Mesothelial cell of epicardium (in vitro differentiated cells): ENCODE data around the gene MYO3A. TPM values are rescaled to one million over a fixed set of nuclear protein-coding genes. Genes with fewer than 3 reads are reported as not detected.

ENCODE experiments used
- DNase-seq, 2 experiments: peaks; one replicate each; pipeline ENCODE4 v3.0.0; 2021; ENCODE audit warnings: low spot score in 2 of 2; ENCODE audit not compliant: unreplicated experiment in 2 of 2
- H3K27ac Mint-ChIP-seq: 2 replicates; pipeline ENCODE4 v1.8.0; 2021; ENCODE audit warnings: mixed read lengths
- H3K27me3 Mint-ChIP-seq: 2 replicates; pipeline ENCODE4 v1.8.0; 2021; ENCODE audit warnings: low read depth, mixed read lengths
- H3K36me3 Mint-ChIP-seq: 2 replicates; pipeline ENCODE4 v1.8.0; 2021; ENCODE audit warnings: mixed read lengths
- H3K4me1 Mint-ChIP-seq: 2 replicates; pipeline ENCODE4 v1.8.0; 2021; ENCODE audit warnings: mixed read lengths
- H3K4me3 Mint-ChIP-seq: 2 replicates; pipeline ENCODE4 v1.8.0; 2021; ENCODE audit warnings: mild to moderate bottlenecking, moderate library complexity, mixed read lengths
- H3K9me3 Mint-ChIP-seq: 2 replicates; pipeline ENCODE4 v1.8.0; 2021; ENCODE audit warnings: mixed read lengths
- total RNA-seq: library from RNA; stranded (reverse); gene quantifications from 3 replicates; pipeline ENCODE4 v1.2.1, GENCODE V29; 2021
- TF ChIP-seq, protein P1 (sequence below): fragments of 200-600 bp; sonication (generic); IDR thresholded peaks from one replicate; pipeline ENCODE4 v1.5.0; 2021; ENCODE audit warnings: antibody characterized with exemption; ENCODE audit not compliant: unreplicated experiment

The MYO3A gene
- total RNA-seq, 1 donor from 2014 or later: 4.7 TPM

DNA sequence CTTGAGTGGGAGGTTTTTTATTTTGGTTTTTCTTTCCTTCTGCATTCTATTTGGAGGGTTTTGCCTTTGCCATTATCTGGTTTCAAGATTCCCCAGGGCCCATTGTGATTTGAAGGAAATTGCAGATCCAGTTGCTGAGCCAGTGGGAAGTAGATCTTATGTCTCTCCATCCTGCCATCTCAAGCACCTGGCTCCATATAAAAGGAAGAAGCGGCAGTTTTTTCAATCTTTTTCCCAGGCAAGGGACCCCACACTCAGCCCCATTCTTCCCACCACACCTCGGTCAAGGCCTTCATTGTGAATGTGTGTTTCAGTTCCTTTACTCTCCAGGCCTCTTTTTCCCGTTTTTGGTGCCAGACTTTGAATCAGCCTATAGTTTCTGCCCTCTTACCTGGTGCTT is 95.8 kb downstream of the MYO3A start:
- TF ChIP-seq, protein P1, sequence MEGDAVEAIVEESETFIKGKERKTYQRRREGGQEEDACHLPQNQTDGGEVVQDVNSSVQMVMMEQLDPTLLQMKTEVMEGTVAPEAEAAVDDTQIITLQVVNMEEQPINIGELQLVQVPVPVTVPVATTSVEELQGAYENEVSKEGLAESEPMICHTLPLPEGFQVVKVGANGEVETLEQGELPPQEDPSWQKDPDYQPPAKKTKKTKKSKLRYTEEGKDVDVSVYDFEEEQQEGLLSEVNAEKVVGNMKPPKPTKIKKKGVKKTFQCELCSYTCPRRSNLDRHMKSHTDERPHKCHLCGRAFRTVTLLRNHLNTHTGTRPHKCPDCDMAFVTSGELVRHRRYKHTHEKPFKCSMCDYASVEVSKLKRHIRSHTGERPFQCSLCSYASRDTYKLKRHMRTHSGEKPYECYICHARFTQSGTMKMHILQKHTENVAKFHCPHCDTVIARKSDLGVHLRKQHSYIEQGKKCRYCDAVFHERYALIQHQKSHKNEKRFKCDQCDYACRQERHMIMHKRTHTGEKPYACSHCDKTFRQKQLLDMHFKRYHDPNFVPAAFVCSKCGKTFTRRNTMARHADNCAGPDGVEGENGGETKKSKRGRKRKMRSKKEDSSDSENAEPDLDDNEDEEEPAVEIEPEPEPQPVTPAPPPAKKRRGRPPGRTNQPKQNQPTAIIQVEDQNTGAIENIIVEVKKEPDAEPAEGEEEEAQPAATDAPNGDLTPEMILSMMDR: no peak
- Mint-ChIP-seq H3K36me3 (peaks cover 1% of the 10 kb centered on the region), H3K9me3 (peaks cover 4% of the 10 kb centered on the region), H3K4me3 (no peak overlapping the region), H3K27me3 (no peaks in the 10 kb centered on the region), H3K4me1 (no peaks in the 10 kb centered on the region), H3K27ac (no peak overlapping the region)
- no peak for DNase-seq

DNA sequence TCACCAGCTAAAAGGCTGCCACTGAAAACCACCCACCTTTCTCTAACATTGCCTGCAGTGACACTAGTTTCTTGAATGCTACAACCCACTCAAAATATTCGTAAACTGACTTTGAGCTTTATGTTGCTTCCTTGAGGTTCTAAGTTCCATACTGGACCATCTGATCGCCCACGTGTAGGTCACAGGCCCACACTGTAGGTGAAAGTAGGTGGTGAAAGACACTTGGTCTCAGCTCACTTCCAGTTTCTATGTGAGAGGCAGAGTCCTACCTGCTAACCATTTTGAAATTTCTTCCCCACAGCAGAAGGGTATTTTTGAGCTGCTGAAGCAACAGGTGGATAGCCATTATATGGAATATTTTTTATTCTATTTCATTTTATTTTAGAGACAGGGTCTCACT is 97.3 kb downstream of the MYO3A start:
- Mint-ChIP-seq H3K4me3 (no peak overlapping the region), H3K9me3 (peaks cover 3% of the 10 kb centered on the region), H3K36me3 (no peaks in the 10 kb centered on the region), H3K4me1 (no peaks in the 10 kb centered on the region), H3K27me3 (no peaks in the 10 kb centered on the region), H3K27ac (no peak overlapping the region)
- no peak for DNase-seq
- TF ChIP-seq, protein P1: no peak

DNA sequence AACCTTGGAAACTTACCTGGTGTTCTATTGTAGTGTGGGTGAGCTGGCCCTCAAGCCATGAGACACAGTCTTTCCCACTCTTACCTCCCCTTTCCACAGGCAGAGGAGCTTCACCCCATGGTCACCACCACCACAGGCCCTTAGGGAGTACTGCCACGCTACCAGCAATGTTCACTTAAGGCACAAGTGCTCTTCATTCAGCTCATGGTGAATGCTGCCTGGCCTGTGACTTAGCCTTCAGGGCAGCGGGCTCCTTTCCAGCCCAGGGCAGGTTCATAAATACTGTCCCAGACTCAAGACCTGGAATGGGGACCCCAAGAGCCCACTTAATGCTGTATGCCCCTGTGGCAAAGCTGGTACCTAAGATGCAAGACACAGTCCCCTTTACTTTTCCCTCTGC is 109.4 kb downstream of the MYO3A start:
- peaks cover 27% of the 10 kb centered on the region for H3K9me3 Mint-ChIP-seq
- H3K27me3 Mint-ChIP-seq: no peaks in the 10 kb centered on the region
- H3K27ac Mint-ChIP-seq: no peak overlapping the region

DNA sequence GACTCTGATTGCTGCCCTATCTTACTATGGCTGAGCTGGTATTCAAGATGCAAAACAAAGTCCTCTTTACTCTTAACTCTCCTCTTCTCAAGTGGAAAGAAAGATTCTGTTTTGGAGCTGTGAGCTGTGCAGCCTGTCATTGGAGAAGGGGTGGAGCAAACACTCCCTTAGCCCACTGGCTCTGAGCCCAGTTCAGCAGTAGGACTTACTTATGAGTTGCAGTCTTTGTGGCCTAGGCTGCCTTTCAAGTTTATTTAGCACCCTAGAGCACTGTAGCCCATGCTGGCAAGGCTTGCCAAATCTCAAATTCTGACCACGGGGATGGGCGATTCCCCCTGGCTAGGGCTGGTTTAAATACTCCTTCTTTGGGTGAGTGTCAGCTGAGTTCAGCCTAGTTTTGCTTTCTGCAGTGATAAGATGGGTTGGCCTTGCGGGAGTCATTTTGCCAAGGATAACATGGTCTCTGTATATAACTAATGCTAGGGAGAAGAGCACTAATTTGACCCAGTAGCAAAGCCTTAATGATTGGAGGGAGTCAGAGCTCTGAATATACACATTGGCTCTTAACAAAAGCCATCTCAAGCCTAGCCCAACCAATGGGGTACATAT is 110.2 kb downstream of the MYO3A start:
- no peak overlapping the region for H3K27ac Mint-ChIP-seq
- no peak overlapping the region for H3K4me3 Mint-ChIP-seq
- TF ChIP-seq, protein P1: no peak
- peaks cover 9% of the 10 kb centered on the region for H3K36me3 Mint-ChIP-seq
- DNase-seq: peak; percentile 29 to 50
- no peaks in the 10 kb centered on the region for H3K27me3 Mint-ChIP-seq
- peaks cover 23% of the 10 kb centered on the region for H3K9me3 Mint-ChIP-seq
- H3K4me1 Mint-ChIP-seq: peaks cover 10% of the 10 kb centered on the region

More for the DNA sequence above, 109.4 kb downstream of the MYO3A start:
- H3K4me3 Mint-ChIP-seq: no peak overlapping the region
- no peak for DNase-seq
- peaks cover 10% of the 10 kb centered on the region for H3K4me1 Mint-ChIP-seq
- TF ChIP-seq, protein P1: no peak
- H3K36me3 Mint-ChIP-seq: peaks cover 13% of the 10 kb centered on the region

DNA sequence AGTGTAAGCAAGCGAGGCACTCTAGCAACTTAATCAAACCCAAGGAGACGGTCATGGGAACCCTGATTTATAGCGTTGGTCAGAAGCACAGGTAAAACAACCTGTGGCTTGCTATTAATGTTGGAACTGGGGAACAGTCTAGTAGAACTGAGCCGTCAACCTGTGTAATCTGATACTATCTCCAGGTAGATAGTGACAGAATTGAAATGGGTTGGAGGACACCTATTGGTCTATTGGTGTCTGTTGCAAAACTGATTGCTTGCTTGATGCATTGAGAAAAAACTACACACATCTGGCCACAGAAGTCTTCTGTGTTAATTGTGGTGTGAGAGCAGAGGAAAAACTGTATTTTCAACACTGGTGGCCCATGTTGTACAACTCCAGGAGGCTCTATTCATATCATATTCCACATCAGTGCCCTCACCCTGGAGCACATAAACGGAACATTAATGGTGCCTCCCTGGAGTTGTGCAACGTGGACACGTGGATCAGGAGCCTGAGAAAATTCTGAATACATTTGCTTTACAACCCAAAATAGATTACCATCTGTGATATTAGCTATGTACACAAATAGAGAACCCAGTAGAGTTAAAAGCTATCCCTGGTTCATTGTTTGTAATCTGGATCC is 112.2 kb downstream of the MYO3A start:
- TF ChIP-seq, protein P1: no peak
- H3K4me3 Mint-ChIP-seq: no peak overlapping the region
- DNase-seq: no peak
- no peak overlapping the region for H3K27ac Mint-ChIP-seq
- peaks cover 11% of the 10 kb centered on the region for H3K9me3 Mint-ChIP-seq
- H3K4me1 Mint-ChIP-seq: peaks cover 10% of the 10 kb centered on the region
- peaks cover 3% of the 10 kb centered on the region for H3K36me3 Mint-ChIP-seq
- no peaks in the 10 kb centered on the region for H3K27me3 Mint-ChIP-seq
